GM19397 (cell line): ENCODE measurements around the gene PRKN.
"Not testable (repeated sequence)": the region's sequence is repeated elsewhere in the genome, so short reads cannot be mapped to it uniquely, and the experiment has no call there.

ENCODE experiments used
- ATAC-seq: cut with Tn5 transposase; IDR thresholded peaks from one replicate; pipeline ENCODE4 v1.9.1; 2021; ENCODE audit warnings: mild to moderate bottlenecking, moderate library complexity; ENCODE audit not compliant: unreplicated experiment

PRKN gene

GRCh38 chr6:162390961-162391811 is 336.4 kb downstream of the PRKN start:
- ATAC-seq = not testable (repeated sequence)

GRCh38 chr6:162389343-162390085 is 338.1 kb downstream of the PRKN start:
- ATAC-seq = no peak

GRCh38 chr6:162388383-162388777 is 339.2 kb downstream of the PRKN start:
- no peak for ATAC-seq

GRCh38 chr6:162387718-162388382 is 339.7 kb downstream of the PRKN start:
- ATAC-seq = no peak

GRCh38 chr6:162385980-162386379 is 341.6 kb downstream of the PRKN start:
- no peak for ATAC-seq

GRCh38 chr6:162379757-162380409 is 347.7 kb downstream of the PRKN start:
- no peak for ATAC-seq

- no peak for ATAC-seq
Measured at GRCh38 chr6:162377735-162378134, 349.8 kb downstream of the PRKN start.

- ATAC-seq = no peak
Measured at GRCh38 chr6:162373868-162374267, 353.7 kb downstream of the PRKN start.

GRCh38 chr6:162373192-162373591 is 354.4 kb downstream of the PRKN start:
- ATAC-seq = no peak

GRCh38 chr6:162372106-162372505 is 355.5 kb downstream of the PRKN start:
- no peak for ATAC-seq

GRCh38 chr6:162371121-162371520 is 356.4 kb downstream of the PRKN start:
- no peak for ATAC-seq

GRCh38 chr6:162369091-162369490 is 358.5 kb downstream of the PRKN start:
- ATAC-seq = no peak

GRCh38 chr6:162364488-162364887 is 363.1 kb downstream of the PRKN start:
- ATAC-seq = no peak

GRCh38 chr6:162363757-162364156 is 363.8 kb downstream of the PRKN start:
- ATAC-seq = no peak

GRCh38 chr6:162360901-162361567 is 366.5 kb downstream of the PRKN start:
- no peak for ATAC-seq

- no peak for ATAC-seq
Measured at GRCh38 chr6:162358625-162359024, 368.9 kb downstream of the PRKN start.

GRCh38 chr6:162345051-162345511 is 382.5 kb downstream of the PRKN start:
- ATAC-seq = no peak

GRCh38 chr6:162344646-162345010 is 382.9 kb downstream of the PRKN start:
- no peak for ATAC-seq

GRCh38 chr6:162343936-162344645 is 383.5 kb downstream of the PRKN start:
- no peak for ATAC-seq
